ENCODE results near the gene OLFML2A.

OLFML2A gene

GRCh38 chr9:124779368-124780059 is 2.6 kb downstream of the OLFML2A start:
- DNase-seq: no peak

GRCh38 chr9:124780060-124780756 is 3.3 kb downstream of the OLFML2A start:
- DNase-seq: no peak

- no peak for DNase-seq
Measured at GRCh38 chr9:124780757-124781151, 3.8 kb downstream of the OLFML2A start.

DNA sequence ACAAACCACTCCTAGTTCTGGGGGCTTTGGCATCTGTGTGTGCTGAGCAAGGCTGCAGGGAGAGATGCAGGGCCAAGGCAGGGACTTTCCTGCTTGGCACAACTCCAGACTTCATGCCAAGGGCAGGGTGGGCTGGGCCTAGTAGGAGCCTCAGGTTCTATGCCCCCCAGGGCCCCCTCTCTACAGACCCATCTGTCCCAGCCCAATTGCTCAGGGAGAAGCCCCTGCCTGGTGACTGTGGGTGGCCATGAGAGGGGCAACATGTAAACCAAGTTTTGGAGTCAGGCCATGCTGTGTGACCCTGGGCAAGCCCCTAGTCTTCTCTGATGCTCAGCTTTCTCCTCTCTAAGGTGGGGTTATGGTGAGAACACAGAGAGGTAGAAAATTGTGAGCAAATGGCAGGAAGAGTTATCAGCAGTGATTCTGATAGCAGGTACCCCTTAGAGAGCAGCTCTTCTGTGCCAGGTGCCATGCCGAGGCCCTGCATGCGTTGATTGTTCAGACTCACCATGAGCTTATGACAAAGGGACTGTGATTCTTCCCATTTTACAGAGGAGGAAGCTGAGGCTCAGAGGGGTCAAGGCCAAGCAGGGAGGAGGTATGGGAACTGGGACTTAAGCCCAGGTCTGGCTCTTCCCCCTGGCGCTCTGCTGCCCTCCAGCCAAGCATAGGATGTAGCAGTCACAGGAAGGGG is 5.2 kb downstream of the OLFML2A start:
- no peak for DNase-seq

DNA sequence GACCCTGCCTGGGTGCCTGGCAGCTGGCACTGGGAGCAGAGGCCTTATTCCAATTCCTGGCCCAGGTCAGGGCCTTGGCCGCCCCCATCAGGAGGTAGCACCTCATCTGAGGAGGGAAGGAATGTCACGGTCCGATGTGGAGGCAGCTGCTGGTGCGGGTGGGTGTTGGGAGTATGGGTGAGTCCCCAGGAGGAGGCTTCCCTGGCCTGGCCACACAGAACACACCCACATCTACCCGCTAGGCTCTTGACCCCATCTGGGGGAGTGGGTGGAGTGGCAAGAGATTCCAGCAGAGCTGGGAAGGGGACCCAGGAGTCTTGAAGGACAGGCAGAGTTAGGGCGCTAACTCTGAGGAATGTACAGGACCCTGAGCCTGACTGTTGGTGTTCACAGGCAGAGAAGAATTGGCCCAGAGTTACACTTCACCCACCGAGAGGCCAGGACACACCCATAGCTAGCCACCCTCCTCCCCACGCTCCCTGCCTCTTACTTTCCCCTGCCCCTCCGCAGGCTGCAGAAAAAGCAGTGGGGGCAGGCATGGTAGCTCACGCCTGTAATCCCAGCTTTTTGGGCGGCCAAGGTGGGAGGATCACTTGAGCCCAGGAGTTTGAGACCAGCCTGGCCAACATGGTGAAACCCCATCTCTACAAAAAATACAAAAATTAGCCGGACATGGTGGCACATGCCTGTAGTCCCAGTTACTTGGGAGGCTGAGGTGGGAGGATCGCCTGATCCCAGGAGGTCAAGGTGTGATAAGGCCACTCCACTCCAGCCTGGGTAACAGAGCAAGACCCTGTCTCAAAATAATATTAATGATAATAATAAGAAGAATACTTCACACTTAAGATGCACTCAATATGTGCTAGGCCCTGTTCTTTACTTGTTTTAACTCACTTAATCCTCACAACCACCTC is 6.0 kb downstream of the OLFML2A start:
- DNase-seq: no peak

DNA sequence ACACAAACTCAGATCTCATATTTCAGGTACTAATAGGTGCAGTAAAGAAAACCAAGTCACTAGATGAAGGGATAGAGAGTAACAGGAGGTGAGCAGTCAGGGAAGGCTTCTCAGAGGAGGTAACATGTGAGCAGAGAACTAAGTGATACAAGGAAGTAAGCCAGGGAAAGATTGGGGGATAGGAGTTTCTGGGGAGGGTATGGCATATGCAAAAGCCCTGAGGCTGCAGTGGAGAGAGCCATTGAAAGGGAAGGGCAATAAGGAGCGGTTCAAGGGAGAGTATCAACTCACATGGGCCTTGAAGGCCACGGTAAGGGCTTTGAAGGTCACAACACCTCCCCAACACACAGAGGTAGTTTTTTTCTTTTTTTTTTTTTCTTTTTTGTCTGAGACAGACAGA is 6.9 kb downstream of the OLFML2A start:
- no peak for DNase-seq

GRCh38 chr9:124784509-124784908 is 7.6 kb downstream of the OLFML2A start:
- no peak for DNase-seq

GRCh38 chr9:124786881-124787573 is 10.1 kb downstream of the OLFML2A start:
- DNase-seq: no peak

GRCh38 chr9:124788542-124789217 is 11.7 kb downstream of the OLFML2A start:
- no peak for DNase-seq

GRCh38 chr9:124789531-124789930 is 12.6 kb downstream of the OLFML2A start:
- no peak for DNase-seq

DNA sequence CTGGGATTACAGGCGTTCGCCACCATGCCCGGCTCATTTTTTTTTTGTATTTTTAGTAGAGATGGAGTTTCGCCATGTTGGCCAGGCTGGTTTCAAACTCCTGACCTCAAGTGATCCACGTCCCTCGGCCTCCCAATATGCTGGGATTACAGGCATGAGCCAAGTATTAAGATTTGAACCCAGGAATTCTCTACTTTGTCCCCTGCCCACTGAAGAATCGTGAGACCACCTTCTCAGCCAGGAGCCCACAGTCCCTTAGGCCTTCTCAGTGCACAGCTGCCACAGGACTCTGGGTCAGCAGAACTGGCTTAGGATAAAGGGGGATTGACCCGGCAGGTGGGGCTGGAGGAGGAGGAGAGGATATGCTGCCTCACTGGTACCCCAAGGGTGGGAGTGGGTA is 13.4 kb downstream of the OLFML2A start:
- DNase-seq: no peak

DNA sequence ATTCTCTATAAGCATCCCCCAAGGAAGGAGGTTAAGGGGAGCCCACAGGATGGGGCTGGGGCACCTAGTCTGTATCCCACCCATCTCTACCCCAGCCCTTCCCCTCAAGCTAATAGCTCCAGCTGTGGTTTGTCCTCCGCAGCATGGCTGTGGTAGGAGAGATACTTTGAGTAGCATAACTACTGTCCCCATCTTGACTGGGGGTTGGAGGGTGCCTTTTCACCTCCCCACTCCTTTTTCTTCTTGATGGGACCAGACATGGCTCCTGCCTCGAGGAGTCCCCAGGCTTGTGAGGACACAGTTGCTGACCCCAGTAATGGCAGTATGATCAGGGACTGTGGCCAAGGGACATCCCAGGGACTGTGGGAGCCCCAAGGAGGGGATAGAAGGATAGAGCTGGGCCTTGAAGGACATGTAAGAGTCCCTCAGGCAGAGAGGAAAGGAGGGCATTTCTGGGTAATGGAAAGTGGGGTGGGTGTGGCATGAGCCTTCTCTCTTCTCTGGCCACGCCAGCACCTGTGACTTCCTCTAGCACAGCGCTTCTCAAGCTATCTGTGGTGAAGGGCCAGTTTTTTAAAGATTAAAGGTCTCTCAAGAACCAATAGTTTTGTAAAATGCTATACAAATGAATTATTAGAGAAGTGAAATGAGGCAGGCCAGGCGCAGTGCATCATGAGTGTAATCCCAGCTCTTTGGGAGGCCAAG is 14.0 kb downstream of the OLFML2A start:
- DNase-seq: no peak

- no peak for DNase-seq
Measured at GRCh38 chr9:124792257-124793014, 15.5 kb downstream of the OLFML2A start.

DNA sequence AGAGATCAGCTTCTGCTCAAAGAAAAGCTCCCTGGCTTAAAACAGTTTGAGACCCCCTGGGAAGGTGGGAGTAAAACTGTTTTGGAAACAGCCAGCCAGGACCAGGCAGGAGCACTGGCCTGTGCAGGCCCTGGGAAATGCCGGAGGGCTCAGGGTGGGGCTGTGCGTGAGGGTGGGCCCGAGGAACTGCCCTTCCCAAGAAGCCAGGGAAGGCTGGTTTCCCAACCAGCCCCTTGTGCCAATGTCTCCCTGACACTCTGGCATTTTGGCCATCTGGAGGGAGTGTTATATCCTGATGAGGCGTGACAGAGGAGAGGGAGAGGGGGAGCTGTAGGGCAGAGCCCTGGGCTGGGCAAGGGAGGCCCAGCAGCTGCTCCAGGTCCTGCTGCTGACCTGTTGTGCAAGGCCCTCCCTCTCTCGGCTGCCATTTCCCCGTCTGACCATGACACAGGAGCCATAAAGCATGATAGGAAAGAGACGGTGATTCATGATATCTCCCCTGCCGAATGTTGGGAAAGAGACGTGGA is 16.1 kb downstream of the OLFML2A start:
- no peak for DNase-seq

GRCh38 chr9:124794902-124795491 is 18.1 kb downstream of the OLFML2A start:
- DNase-seq: no peak

GRCh38 chr9:124795881-124796431 is 19.0 kb downstream of the OLFML2A start:
- no peak for DNase-seq

DNA sequence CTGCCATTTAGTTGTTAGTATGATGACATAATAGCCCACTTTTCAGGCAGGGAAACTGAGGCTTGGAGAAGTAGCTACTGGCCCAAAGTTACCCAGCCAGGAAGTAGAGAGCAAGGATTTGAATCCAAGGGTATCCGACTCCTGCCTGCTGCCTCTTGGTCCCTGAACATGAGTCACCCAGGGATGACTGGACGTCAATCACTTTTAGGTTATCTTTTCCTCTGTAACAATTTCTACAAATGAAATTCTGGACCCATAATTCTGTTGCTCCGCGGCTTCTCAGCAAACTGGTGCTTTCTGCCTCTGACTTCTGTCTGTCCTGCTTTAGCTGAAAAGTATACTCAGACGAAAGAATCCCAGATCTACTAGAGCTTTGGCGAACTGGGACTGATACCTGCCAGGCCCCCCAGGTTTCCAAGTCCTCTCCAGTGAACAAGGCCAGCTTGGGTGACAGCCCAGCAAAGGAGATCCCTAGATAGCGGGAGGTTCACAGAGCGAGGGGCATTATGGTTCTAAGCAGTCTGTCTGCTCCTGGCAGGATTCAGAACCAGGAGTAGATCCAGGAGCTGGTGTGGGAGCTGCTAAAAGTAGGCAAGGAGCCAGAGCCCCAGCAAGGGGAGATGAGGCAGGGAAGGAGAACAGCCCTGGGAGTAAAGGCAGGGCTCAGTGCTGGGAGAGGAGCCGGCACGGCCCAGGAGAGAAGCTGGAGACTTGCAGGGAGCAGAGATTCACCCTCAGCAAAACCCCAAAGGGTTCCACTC is 20.6 kb downstream of the OLFML2A start:
- no peak for DNase-seq

GRCh38 chr9:124799274-124800006 is 22.5 kb downstream of the OLFML2A start:
- no peak for DNase-seq
